IPS DF 4.7 (cell line): ENCODE results near the gene SLC47A2.
"Not testable (repeated sequence)": the region's sequence is repeated elsewhere in the genome, so short reads cannot be mapped to it uniquely, and the experiment has no call there.

Source experiments
- DNase-seq: peaks from one replicate; pipeline ENCODE4 v3.0.0-alpha.2; 2013; ENCODE audit warnings: low spot score; ENCODE audit errors: extremely low read depth

Gene SLC47A2, protein sequence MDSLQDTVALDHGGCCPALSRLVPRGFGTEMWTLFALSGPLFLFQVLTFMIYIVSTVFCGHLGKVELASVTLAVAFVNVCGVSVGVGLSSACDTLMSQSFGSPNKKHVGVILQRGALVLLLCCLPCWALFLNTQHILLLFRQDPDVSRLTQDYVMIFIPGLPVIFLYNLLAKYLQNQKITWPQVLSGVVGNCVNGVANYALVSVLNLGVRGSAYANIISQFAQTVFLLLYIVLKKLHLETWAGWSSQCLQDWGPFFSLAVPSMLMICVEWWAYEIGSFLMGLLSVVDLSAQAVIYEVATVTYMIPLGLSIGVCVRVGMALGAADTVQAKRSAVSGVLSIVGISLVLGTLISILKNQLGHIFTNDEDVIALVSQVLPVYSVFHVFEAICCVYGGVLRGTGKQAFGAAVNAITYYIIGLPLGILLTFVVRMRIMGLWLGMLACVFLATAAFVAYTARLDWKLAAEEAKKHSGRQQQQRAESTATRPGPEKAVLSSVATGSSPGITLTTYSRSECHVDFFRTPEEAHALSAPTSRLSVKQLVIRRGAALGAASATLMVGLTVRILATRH

DNA sequence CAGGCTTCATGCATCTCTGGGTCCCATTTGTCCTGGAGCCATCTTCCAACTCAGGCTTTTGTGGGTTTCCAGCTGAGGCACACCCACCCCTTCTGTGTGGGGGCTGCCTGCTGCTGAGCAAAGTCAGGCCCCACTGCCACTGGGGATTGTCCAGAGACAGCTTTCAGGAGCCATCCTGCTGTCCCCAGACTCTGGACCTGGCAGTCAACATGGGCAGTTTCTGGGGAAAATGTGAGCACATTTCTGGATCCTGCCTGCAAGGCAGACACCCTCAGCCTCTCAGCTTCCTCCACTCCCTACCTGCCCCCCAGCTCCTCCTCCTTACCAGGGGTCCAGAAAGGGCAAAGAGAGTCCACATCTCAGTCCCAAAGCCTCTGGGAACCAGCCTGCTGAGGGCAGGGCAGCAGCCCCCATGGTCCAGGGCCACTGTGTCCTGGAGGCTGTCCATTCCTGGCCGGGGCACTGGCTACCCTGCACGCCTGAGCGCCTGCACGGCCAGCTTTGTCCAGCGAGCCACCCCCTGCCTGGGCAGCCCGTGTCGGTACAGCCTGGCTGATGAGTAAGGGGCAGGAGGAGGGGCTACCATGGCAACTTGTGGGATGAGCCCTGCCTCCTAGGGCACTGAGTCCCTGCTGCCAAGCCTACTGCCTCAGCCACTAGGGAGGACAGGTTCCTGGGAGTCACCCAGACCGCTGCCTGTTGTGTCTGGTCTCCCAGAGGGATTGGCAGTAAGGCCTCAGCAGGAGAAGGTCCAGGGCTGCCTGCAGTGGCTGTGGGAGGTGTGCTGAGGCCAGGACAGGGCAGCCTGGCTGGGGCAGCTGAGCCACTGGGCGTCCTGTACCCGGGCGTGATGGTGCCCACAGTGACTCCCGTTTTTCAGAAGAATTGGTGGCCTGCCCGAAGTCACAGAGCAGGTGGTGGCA is at the start of gene SLC47A2:
Gene SLC47A2, minus strand, starts transcription at position 477 of the 923 bp plus-strand sequence. Its CDS starts 29 bp downstream, at position 448.
- no peak for DNase-seq

DNA sequence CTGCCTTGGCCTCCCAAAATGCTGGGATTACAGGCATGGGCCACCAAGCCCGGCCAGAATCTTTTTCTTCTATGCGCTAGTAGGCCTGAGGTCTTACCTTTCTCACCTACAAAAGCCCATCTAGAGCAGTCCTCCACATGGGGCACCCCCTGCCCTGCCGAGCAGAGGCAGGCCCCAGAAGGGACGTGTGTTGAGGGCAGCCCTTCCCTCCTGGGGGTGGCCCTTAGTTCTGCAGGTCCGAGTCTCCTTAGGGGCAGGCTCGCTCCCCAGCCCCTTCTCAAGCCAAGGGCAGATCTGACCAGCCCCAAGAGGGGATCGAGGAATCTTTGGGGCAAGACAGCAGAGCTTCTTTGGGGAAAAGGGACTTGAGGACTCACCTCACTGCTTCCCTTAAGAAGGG is 49.6 kb upstream of the SLC47A2 start:
- DNase-seq = no peak

GRCh38 chr17:19763991-19764390 is 47.6 kb upstream of the SLC47A2 start:
- DNase-seq = not testable (repeated sequence)

GRCh38 chr17:19763416-19763815 is 47.0 kb upstream of the SLC47A2 start:
- DNase-seq = no peak

DNA sequence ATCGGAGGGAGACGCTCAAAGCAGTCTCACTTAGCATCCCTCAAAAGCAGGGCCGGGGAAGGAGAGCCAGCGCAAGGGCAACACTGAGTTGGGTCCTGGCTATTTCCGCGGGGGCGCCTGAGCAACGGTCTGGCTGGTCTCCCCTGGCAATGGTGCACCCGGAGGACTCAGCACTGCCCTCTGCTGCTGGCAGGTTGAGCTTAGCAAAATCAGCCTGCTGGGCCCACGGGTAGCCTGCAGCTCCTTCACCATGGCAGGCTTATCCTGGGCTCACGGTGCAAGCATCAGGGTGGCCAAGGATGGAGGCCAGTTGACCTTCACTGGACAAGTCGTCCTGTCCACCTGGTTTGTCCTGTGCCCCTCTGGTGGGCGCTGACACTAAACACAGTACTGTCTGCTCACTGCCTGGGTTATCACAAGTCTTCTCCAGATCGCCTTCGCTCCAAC is 46.2 kb upstream of the SLC47A2 start:
- no peak for DNase-seq

GRCh38 chr17:19760746-19761145 is 44.4 kb upstream of the SLC47A2 start:
- DNase-seq = no peak

DNA sequence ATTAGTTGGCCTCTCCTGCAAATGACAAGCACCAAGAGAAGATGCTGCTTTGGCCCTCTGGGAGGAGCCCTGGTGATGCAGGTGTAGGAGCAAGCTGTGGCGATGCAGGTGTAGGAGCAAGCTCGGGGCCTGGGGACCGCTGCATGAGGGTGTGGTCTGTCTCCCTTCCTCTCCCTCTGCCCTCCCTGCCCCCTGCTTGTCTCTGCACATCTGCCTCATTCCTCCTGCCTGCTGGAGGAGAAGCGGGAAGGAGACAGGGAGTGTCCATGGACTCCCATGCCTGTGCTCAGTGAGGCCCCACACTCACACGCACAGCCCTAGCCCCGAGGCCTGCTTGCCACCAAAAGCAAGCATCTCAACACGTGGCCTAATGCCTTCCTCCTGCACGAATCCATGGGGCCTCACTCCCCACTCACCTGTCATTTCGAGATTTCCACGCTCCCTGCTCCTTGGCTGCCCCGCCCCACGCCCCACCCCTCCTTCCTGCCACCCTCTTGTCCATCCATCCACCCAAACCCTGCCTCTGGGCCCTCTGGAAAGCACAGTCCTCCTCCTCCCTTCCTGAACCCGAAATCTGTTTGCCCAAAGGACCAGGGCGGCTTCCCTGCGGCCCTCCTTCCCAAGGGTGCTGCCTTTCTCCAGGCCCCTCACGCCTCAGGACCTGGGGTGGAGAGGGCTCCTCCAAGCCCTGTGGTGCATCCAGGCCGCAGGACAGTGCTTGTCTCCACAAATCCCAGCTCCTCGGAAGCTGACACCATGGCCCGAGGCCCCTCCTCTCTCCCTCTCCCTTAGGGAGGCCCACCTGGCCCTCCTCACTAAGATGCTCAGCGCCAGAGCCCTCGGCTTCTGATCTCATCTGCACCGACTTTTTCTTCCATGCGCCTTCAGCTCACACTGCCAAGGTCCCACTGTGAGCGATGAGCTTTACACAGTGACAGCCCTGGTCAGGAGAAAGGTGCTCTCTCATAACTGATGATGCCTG is 43.5 kb upstream of the SLC47A2 start:
- no peak for DNase-seq

DNA sequence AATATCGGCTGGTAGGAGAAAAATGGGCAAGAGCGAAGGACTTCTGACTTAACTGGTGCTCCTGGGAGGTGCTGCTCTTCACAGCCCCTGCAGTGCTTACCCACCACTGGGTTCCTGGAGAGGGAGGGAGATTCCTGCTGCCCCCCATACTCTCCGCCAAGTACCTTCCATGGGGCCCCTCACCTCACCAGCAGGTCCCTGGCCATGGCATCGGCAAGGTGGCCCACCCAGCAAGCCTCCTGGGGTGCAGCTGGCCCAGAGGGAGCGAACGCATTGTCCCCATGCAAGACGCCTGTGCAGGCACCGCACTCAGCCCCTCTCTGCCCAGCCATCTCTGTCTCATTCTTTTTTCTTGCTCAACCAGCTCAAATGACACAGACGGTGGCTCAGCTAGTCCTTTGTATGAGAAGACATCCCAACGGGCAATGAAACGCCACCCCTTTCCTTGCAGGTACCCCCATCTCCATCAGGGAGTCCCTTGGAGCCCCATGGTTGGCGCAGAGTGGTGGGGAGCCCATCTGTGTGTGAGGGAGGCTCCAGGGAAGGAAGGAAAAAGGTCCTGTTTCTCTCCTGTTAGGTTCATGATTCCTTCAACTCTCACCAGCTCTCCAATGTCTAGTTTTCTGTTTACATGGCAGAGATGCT is 41.3 kb upstream of the SLC47A2 start:
- no peak for DNase-seq

DNA sequence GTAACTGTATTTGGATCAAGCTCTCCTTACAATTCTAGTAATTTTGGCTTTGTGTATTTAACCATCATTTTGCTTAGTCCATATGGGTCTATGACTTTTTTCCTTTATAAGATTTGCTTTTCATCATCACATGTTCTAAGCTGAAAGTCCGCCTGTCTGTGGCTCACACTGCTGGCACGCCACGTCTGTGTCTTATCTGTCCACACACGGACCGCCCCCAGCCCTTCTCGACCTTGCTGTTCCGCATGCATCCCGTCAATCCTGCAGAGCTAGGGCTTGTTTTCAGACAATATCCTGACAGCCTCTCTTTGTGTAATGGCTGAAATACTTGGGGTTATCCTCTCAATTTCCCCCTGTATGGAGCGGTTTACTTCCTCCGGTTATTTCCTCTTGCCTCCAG is 40.2 kb upstream of the SLC47A2 start:
- no peak for DNase-seq

- DNase-seq = no peak
These were observed 39.6 kb upstream of the SLC47A2 start for GRCh38 chr17:19755821-19756510.

GRCh38 chr17:19755392-19755791 is 39.0 kb upstream of the SLC47A2 start:
- DNase-seq = no peak

- DNase-seq = no peak
These were observed 37.5 kb upstream of the SLC47A2 start for GRCh38 chr17:19753661-19754463.

- no peak for DNase-seq
These were observed 36.7 kb upstream of the SLC47A2 start for GRCh38 chr17:19753051-19753509.

DNA sequence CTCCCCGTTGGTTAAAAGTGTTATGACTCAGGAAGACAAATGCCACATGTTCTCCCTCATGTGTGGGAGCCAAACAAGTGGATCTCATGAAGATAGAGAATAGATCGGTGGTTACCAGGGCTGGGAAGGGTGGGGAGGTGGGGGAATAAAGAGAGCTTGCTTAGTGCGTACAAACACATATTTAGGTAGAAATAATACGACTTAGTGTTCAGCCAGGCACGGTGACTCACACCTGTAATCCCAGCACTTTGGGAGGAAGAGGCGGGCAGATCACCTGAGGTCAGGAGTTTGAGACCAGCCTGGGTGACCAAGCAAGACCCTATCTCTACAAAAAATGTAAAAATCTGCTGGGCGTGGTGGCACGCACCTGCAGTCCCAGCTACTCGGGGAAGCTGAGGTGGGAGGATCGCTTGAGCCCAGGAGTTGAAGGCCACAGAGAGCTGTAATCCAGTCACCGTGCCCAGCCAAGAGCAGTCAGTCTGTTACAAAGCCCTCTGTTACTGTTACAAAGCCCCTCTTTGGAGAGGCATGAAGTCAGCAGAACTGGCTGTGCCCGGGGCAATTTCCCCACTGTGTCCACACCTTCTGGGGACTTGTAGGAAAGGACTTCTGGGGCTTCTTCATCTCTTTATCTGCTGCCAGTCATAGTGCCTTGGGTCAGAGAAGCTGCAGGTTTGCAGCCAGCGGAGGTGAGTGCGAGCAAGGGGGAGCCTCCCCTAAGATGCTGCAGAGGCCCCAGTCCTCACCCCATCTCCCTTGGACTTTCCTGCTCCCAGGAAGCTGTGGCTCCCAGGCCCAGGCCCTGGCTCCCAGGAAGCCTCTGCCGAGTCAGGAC is 36.0 kb upstream of the SLC47A2 start:
- no peak for DNase-seq

- DNase-seq = no peak
These were observed 34.5 kb upstream of the SLC47A2 start for GRCh38 chr17:19750835-19751234.

DNA sequence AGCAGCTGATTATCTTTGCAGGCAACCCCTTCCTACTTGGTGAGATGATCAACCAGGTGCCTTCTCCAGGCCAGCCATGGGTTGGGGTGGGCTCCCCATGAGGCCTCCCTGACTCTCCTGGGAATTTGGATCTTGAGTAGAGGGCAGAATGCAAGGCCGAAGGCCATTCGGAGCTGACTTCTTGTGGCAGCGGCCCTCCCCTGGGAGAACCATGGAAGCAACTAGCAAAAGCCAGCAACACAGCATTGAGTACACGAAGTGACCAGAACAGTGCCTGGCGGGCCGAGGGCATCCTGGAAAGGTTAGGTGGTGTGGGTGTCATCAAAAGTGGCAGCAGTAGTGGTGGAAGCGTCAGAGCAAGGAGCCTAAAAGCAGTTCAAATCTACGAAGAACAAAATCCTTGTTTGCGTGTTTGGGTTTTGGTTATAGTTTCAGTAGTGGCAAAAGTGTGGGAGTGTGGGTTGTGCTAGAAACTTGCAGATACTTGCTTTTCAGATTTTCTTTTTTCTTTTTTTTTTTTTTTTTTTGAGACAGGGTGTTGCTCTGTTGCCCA is 33.7 kb upstream of the SLC47A2 start:
- no peak for DNase-seq

DNA sequence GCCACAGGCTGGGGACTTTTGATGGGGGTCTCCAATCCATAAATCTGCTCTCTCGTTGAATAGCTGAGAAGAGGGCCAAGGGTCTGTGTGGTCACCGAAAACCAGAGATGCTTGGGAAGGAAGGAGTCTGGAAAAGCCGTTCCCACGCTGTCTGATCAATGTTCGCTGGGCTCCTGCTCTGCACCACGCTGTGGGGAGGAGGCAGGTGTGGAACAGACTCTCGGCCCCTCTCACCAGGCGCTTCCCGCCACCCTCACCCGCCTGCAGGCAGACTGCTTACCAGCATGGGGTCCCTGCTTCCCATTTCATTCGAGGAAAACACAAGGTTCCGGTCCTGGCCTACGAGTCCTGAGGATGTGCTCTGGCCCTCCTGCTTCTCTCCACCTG is 32.4 kb upstream of the SLC47A2 start:
- DNase-seq = no peak
